ENCODE data around the gene SPATA6.
"Not testable (repeated sequence)": the region's sequence is repeated elsewhere in the genome, so short reads cannot be mapped to it uniquely, and the experiment has no call there.

SPATA6 gene

DNA sequence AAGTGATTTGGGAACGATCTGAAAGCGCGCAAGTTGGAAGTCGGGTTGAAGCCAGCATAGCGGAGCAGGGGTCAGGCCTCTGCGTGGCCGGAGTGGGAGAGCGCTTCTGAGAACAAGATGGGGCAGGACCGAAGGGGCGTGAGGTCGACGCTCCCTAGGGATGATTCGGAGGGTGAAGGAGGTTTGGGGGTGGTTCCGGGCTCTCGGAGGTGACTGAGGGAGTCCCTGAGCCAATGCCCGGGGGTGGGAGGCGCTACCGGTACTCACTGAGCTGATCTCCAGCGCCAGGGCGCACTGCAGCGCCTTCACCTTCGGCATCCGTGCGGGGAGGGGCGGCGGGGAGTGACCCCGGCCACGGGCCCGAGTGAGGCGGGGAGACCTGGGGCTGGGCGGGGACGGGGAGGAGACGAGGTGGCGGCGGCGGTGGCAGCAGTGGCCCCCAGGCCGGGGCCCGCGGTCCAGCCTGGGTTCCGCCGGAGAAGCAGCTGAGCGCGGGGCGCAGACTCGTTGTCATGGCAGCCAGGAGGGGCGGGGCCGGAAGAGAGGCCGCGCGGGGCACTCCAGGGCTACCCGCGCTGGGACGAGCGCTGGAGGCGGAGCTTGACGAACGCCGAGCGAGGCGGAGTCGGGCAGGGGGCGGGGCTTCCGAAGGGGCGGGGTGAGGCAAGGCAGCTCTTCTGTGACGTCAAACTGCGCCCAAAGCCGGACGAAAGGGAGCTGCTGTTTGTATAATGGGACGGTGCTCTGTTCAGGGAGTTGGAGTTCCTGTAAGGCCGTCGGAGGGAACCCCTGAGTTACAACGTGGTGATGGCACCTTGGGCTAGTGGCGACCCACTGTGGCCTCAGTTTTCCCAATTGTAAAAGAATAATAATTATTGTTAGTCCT, at the start of gene SPATA6:
Gene SPATA6, minus strand, starts transcription at position 514 of the 886 bp plus-strand sequence. Its CDS starts 196 bp downstream, at position 318.
- DNase-seq, result no peak

DNA sequence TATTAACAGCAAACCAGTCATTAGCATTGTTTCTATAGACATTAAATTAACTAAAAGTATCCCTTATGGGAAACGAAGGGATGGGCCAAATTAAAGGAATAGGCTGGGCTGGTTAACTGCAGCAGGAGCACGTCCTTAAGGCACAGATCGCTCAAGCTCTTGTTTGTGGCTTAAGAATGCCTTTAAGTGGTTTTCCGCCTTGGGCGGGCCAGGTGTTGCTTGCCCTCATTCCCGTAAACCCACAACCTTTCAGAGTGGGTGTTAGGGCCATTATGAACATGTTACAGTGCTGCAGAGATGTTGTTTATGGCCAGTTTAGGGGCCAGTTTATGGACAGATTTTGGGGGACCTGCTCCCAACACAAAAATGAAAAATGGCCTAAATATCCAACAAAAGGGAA, 47.9 kb upstream of the SPATA6 start:
- DNase-seq, result not testable (repeated sequence)

DNA sequence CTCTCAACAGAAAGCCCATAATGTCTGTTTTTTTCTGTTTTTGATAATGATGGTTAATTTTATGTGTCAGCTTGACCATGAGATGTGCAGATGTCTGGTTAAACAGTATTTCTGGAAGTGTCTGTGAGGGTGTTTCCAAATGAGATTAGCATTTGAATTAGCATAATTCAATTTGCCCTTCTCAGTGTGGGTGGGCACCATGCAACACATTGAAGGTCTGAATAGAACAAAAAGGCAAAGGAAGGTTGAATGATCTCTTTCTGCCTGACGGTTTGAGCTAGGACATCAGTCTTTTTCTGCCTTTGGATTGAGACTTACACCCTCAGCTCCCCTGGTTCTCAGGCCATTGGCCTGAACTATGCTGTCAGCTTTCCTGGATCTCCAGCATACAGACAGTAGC, 34.9 kb upstream of the SPATA6 start:
- no peak for DNase-seq

DNA sequence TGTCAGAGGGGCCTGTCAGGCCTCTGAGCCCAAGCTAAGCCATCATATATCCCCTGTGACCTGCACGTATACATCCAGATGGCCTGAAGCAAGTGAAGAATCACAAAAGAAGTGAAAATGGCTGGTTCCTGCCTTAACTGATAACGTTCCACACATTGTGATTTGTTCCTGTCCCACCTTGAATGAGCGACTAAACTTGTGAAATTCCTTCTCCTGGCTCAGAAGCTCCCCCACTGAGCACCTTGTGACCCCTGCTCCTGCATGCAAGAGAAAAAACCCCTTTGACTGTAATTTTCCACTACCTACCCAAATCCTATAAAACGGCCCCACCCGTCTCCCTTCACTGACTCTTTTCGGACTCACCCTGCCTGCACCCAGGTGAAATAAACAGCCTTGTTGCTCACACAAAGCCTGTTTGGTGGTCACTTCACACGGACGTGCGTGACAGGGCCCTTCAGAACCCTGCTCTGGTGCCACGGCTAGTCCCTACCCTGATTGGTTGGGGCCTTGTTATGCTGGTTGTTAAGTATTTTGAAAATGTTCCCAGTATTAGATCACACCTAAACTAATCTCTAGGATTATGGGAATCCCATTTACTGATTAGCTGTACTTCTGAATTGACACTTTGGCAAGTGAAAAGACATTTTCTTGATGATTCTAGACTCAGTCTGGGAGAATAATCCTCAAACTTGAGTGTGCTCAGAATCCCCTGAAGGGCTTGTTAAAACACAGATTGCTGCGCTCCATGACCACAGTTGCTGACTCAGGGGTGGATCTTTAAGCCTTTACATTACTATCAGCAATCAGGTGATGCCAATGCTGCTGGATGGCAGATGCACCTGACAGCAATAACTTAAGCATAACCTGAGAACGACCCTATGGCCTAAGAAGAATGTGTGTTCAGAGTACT, 28.8 kb upstream of the SPATA6 start:
- no peak for DNase-seq

DNA sequence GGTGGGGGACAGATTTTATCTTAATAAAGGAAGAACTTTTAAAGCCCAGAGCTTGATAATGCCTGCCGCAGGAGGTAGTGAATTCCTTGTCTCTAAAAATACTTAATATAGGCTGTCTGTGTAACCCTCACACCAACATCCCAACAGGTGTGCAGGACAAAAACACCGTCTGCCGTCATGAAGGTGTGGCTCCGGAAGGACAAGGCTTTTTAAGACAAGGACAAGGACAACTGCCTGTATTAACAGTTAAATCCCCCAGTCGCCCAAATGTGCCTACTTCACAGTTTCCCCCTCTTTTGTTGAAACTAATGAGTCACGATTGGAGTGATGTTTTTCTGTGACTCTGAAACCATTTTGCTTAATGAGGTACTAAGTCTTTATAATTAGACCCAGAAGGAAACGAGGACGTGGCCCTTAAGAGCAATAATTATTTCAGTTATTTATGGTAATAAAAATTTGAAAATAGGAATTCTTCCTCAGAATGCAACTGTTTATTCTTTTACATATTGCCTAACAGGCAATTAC, 27.3 kb upstream of the SPATA6 start:
- no peak for DNase-seq

DNA sequence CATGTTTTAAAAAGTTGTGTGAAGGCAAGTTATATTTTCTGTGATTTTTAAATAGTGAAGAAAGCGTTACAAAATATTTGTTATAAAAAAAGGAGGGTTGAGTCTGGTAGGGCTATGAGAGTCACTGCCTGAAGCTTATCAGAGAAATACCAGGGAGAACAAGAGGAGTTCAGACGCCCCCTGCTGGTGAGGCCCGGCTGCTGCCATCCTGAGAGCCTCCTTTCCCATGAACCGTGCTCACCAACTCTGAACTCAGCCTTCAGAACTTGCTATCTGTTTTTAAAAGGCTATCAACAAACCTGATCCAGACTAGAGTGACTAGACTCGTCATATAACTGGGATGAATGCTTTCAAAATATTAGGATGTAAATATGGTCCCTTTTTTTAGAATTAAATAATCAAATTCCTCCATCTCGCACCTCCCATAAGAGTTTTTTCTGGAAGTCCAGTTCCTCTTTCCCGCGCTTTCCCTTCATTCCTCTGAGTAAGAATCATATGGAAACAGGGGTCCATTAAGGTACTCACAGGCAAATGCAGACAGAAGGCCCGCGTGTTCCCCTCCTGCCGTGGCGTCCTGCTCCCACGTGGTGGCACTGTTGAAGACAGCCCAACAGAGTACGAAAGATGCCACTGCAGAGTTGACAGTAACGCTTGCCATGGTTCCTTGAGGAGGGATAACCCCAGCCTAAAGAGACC, 26.2 kb upstream of the SPATA6 start:
- no peak for DNase-seq

DNA sequence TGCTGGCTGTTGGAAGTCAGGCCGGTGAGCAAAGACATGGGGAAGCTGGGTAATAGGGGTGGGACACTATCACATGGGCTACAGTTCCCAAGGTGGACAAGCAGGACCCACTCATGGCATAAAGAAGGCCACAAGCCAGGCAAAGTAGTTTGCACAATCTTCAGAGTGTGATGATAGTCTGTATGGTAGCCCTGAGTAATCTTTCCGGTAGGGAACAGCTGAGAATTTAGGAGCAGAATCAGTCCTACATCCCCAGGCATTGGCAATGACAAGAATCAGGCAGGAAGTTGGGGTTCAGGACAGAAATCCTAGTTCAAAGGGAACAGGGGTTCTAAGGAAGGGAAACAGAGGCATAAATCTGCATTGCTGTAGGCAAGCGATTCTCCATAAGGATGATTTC, 23.9 kb upstream of the SPATA6 start:
- no peak for DNase-seq

DNA sequence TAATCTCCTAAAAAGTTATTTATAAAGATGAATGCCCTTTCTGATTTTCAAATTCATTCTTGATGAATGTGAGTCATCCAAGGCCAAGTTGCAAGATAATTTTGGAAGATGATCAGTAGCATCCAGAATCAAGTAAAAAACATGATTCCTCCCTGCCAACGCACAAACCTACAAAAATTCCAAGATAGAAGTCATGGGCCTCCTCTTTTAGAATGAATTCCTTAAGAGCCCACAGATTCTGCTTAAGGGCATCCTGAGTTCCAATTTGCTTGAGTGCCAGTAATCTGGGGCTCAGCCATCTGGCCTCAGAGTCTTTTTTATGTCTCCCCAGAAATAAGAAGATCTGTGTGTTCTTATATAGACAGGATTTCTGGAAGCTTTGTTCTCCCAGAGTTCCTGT, 23.2 kb upstream of the SPATA6 start:
- DNase-seq, result no peak

DNA sequence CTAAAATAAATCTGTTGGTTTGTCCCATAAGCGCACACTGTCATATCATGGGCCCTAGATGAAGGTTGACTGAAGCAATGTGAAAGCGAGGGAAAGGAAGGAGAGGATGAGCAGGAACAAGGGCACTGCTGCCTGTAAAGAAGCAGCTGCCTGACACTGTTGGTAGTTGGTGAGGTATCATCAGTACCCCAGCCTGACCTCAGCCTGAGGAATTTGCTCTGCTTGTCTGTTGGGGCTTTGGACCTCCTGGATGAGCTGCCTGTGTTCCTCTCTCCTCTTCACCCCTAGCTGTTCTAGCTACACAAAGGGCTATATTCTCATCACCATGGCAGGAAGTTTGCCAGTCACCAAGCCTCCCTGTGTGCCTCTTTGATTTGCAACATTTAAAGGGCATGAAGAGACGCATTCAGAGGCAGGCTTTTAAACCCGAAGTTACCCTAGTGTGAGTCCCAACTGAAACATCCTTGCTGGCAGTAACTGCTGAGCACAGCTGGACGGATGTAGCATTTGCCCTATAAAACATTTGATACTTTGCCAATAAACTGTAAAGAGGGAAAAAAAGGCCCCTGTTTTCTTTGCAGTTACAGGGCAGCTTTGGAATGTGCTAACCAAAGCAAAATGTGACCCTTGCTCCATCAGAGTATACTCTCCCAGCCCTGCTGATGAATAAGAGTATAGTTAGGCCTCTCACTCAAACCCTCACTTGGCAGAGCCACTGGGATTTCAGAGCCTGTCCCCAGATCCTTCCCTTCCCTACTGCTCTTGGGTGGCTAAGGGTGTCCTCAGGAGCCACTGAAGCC, 22.2 kb upstream of the SPATA6 start:
- DNase-seq, result no peak

DNA sequence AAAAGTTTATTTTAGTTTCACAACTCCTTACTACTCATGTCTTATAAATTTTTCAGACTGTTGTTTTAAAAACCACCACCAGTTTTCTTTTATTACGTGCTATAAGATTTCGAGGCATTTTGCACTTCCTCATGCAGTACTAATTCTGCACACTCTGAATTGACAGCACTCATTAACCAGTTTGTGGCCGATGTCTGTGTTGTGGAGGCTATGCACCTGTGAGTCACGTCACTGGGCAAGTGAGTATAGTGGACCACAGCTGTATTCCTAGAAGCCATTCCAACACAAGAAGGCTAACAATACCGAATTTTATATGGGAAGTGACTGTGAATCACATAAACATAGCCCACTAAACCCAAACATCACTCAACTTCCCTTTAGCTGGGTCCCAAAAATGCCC, 21.0 kb upstream of the SPATA6 start:
- DNase-seq, result no peak

DNA sequence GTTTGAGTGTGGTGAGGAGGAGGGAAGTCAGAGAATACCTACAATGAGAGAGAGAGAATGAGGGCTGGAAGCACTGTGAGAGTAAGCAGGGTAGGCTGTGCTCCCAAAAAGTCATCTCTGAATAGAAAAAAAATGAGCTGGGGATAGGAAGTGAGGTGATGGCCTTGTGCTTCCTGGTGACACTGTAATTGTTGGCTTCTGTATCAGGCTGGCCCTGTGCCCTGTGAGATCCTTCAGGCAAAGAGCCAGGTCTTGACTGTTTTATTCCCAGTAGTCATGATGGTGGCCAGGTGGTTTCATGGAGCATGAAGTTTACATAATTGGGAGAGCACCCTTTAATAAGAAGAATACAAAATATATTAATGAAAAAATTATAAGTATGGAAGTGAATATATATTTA, 20.4 kb upstream of the SPATA6 start:
- no peak for DNase-seq

DNA sequence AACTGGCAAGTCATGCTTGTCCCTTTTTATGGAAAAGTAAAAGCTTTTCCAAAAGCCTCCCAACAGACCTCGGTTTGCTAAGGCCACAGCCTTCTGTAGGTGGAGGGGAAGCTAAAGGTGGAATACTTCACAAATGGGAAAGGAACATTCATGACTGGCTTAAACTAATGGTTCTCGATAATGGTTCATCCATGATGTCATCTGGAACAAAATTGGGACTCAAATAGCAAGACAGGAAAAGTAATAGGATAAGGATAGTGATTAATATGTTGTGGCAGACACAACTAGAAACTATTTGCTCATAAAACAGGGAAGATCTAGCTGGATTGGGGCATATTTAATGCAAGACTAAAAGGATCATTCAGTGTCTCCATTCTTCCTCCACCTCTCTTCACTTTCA, 16.7 kb upstream of the SPATA6 start:
- DNase-seq, result no peak

DNA sequence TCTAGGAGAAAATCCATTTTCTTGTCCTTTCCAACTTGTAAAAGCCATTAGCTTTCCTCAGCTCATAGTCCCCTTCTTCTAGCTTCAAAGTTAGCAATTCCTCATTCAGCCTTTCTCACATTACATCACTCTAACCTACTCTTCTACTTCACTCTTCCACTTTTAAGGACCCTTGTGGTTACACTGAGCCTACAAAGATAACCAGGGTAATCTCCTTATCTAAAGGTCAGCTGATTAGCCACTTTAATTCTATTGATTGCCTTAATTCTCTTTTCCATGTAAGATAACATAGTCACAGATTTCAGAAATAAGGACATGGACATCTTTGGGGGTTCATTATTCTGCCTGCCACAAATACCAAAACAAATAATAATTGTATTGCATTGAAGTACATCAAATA, 8.5 kb upstream of the SPATA6 start:
- no peak for DNase-seq

DNA sequence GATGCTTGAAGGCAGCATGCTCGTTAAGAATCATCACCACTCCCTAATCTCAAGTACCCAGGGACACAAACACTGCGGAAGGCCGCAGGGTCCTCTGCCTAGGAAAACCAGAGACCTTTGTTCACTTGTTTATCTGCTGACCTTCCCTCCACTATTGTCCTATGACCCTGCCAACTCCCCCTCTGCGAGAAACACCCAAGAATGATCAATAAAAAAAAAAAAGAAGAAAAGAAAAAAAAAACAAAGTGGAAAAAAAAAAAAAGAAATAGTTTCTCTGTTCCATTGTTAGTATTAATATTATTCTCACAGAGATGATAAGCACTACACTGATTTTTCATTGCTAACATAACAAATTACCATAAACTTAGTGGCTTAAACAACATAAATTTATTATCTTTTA, 8.0 kb upstream of the SPATA6 start:
- DNase-seq, result not testable (repeated sequence)

DNA sequence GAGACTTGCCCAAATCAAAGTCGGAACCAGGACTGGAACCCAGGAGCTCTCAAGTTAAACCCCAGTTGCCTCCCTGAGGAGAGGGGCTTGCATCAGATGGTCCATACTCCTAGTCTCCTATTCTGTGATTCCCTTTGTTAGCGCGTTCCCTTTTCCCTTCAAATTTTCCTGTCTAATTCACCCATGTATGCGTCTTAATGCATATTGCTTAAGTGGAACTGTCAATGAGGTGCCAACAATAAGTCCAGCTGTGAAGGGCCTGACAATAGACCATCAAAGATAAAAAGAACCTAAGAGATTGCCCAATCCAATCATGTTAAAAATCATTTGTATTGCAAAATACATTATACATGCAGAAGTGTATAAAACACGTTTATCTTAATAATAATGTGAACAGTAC, 634 bp upstream of the SPATA6 start:
- no peak for DNase-seq

DNA sequence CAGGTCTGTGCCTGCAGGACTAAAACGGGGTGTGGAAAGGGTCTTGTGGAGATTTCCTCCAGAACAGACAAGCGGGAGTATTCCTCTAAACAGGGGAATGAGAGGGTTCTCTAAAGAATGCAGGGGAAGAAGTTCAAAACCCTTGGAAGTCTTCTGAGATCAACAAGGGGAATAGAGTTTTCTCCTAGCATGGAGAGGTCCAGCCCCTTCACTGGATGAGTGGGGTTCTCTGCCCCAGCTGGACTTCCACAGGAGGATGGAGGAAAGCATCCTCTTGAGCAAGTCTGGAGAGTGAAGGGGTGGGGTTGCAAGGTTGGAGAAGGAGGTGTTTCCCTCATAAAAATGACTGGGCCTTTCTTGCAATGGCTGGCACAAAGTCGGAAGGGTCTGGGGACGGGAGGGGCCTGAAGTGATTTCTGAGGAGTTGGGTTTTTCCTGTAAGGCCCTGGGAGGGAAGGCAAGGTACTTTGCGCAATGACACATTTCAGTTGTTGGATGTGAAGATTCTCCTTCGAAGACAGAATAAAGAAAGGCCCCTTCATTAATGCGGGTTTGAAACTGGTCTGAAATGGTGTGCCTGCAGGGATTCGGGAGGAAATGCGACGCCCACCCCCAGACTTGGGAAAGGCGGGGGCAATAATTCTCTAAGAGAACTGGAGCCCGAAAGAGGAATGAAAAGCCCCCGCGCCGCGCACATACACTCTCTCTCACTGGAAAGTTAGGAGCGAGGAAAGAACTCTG, 884 bp downstream of the SPATA6 start:
- DNase-seq, result no peak

DNA sequence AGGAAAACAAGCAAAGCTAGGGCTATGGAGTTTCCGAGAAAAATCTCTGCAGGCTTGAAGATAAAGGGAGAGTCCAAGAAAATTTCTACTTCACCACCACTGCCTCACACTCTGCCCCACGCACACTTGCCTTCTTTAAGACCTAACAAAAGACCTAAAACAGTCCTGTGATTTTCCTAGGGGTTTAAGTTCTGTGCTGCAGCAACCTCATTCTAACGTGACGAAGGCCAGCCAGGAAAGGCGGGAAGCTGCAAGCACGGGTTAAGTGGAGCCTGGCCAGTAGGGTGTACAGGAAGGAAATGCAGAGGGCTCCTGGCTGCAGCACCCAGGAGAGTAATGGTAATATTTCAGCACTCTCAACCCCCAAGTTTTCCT, 1.5 kb downstream of the SPATA6 start:
- no peak for DNase-seq

DNA sequence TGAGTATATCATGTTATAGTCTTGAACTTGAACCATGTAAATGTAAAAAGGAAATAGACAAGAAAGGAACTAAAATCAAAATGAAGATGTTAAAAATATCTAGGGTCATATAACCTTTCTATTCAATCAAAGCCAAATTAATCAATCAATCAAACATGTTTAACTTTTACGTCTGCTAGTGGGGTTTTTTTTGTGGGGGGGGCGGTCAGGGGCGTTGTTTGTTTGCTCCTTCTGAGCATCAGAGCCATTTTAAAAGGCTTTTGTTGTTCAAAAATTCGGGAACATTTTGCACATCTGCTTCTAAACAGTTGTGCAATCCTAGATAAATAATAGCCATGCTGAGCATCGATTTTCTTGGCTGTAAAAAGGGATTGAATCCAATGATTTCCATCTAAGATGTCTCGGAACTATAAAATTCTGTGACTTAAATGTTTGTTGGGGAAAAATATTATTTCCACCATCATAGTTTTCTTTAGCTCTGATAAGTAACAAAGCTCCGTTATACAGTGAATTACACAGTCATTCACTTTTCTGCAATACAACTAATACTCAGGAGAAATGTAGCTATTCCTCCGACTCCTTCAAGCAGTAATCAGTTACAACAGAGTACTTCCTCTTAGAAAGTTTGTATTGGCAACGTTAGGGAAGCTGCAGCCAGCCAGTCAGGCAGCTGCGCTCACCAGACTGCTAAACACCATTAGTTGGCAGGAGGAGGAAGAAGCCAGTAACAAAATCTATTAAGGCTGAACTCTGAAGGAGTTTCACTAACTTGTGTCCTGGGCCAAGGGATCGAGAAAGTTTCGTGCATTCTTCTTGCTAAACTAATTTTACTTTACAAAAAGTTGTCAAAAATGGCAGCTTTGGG, 2.2 kb downstream of the SPATA6 start:
- peak; percentile 19 for DNase-seq

DNA sequence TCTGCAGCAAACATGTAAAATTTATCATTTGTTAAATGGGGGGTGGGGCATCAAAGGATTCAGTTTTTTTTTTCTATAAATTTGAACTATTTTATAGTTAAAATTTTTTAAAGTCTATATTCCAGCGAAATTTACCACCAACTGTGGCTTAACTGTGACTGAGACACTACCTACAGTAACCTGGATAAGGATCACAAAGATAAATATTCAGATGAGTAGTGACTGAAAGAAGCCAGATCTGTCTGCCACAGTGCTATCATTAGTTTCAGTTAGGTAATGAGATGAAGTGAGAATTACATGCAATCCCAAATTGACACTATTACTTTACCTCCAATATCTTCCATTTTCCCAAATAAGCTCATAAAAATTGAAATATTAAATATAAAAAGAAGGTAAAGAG, 5.4 kb downstream of the SPATA6 start:
- DNase-seq, result no peak

DNA sequence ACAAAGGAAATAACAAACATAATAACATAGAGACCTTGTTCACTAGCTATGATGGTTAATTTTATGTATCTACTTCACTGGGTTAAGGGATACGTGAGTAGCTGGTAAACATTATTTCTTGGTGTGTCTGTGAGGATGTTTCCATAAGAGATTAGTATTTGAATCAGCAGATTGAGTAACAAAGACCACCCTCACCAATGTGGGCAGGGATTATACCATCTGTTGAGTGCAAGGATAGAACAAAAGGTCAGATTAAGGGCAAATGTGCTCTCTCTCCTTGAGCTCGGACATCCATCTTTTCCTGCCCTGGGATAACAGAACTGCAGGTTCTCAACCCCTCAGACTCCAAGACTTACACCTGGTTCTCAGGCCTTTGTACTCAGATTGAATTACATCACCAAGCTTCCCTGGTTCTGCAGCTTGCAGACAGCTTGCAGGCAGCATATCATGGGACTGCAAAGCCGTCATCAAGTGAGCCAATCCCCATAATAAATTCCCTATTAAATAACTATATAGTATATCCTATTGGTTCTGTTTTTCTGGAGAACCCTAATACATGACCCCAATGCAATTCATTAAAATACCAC, 9.2 kb downstream of the SPATA6 start:
- no peak for DNase-seq

Data from GF-D8 (cell line).